Breast epithelium (tissue), 4 donors: ENCODE data around the gene CAMTA1. TPM values are rescaled to one million over a fixed set of nuclear protein-coding genes. Genes with fewer than 3 reads are reported as not detected.

ENCODE experiments used
- DNase-seq, 2 donors: peaks; one replicate each; pipeline ENCODE4 v3.0.0-alpha.2; 2019; ENCODE audit warnings: low spot score in 2 of 2
- H3K27ac ChIP-seq, 2 donors: fragments of 200-600 bp; sonication (generic) in 1 of 2; one replicate each; pipeline ENCODE4 v1.5.1; 2016 to 2019; ENCODE audit warnings: mild to moderate bottlenecking in 1 of 2
- H3K27me3 ChIP-seq, 2 donors: fragments of 200-600 bp; sonication (generic) in 1 of 2; one replicate each; pipeline versions ENCODE4 v1.5.1 to v1.6.0; 2017 to 2019; ENCODE audit warnings: control low read depth in 1 of 2, mild to moderate bottlenecking in 1 of 2
- H3K36me3 ChIP-seq: fragments of 200-600 bp; one replicate; pipeline ENCODE4 v1.5.1; 2019
- H3K4me1 ChIP-seq, 2 donors: fragments of 200-600 bp; sonication (generic); one replicate each; pipeline ENCODE4 v1.5.1; 2016 to 2019; ENCODE audit warnings: control low read depth in 1 of 2
- H3K4me3 ChIP-seq, 3 donors: fragments of 200-600 bp; sonication (generic); 1 replicate in 2 of 3; 2 replicates in 1 of 3; pipeline ENCODE4 v1.5.1; 2016 to 2019; ENCODE audit warnings: mild to moderate bottlenecking in 3 of 3, moderate library complexity in 2 of 3
- H3K9me3 ChIP-seq, 2 donors: fragments of 200-600 bp; sonication (generic) in 1 of 2; one replicate each; pipeline ENCODE4 v1.5.1; 2016 to 2019; ENCODE audit warnings: control low read depth in 1 of 2
- CTCF ChIP-seq, 3 donors: fragments of 450-650 bp; IDR thresholded peaks; one replicate each; pipeline ENCODE4 v1.5.1; 2016 to 2017; ENCODE audit warnings: antibody characterized with exemption in 3 of 3, mild to moderate bottlenecking in 3 of 3, moderate library complexity in 3 of 3
- POLR2A ChIP-seq: fragments of 450-650 bp; IDR thresholded peaks from one replicate; pipeline ENCODE4 v1.6.1; 2016; ENCODE audit warnings: antibody characterized with exemption, mild to moderate bottlenecking, moderate library complexity
- POLR2AphosphoS5 ChIP-seq, 3 donors: sonication (generic); formaldehyde crosslinking; IDR thresholded peaks; one replicate each; pipeline ENCODE4 v1.6.1; 2017; ENCODE audit warnings: antibody characterized with exemption in 3 of 3
- intact Hi-C: fragments of 100-400 bp; cut with DNase I; formaldehyde crosslinking; loops from one replicate; pipeline ENCODE4 v1.15.1; 2023; ENCODE audit warnings: low total_unique reads
- total RNA-seq, 3 donors: library from RNA; depleted of rRNA; stranded (reverse); fragments of >200 nt; gene quantifications; one replicate each; pipeline ENCODE4 v1.1.0, GENCODE V29; 2016

CAMTA1 gene
- total RNA-seq, 3 donors from 2014 or later, result 53.4 to 84.0 (median 61.9) TPM

- intact Hi-C loops, result no loop called here
- H3K36me3 ChIP-seq, result no peaks in the 10 kb centered on the region
- TF ChIP-seq CTCF (IDR thresholded peaks at IDR 0.05) (no peak), POLR2A (no peak), POLR2AphosphoS5 (IDR thresholded peaks at IDR 0.05) (no peak)
- no peak overlapping the region for H3K4me3 ChIP-seq
- H3K27me3 ChIP-seq, result no peaks in the 10 kb centered on the region
- no peaks in the 10 kb centered on the region for H3K4me1 ChIP-seq
- H3K27ac ChIP-seq, result no peak overlapping the region
- no peaks in the 10 kb centered on the region for H3K9me3 ChIP-seq
- DNase-seq, result no peak
Measured at GRCh38 chr1:7652061-7652460, 866.8 kb downstream of the CAMTA1 start.

GRCh38 chr1:7652515-7653098 lies 867.4 kb downstream of the CAMTA1 start:
- intact Hi-C loops, result no loop called here
- no peak for TF ChIP-seq CTCF (IDR thresholded peaks at IDR 0.05)
- TF ChIP-seq POLR2A, result no peak
- TF ChIP-seq POLR2AphosphoS5 (IDR thresholded peaks at IDR 0.05), result no peak

GRCh38 chr1:7654725-7655124 lies 869.5 kb downstream of the CAMTA1 start:
- H3K9me3 ChIP-seq, result no peaks in the 10 kb centered on the region
- H3K4me3 ChIP-seq, result no peak overlapping the region
- no peak for DNase-seq
- H3K27me3 ChIP-seq, result no peaks in the 10 kb centered on the region
- no peaks in the 10 kb centered on the region for H3K36me3 ChIP-seq
- no peaks in the 10 kb centered on the region for H3K4me1 ChIP-seq
- no peak for TF ChIP-seq CTCF (IDR thresholded peaks at IDR 0.05)
- TF ChIP-seq POLR2A, result no peak
- TF ChIP-seq POLR2AphosphoS5 (IDR thresholded peaks at IDR 0.05), result no peak
- intact Hi-C loops, result no loop called here
- H3K27ac ChIP-seq, result no peak overlapping the region

More at GRCh38 chr1:7652515-7653098, 867.4 kb downstream of the CAMTA1 start:
- Histone ChIP-seq H3K27me3 (no peaks in the 10 kb centered on the region), H3K27ac (no peak overlapping the region), H3K9me3 (no peaks in the 10 kb centered on the region), H3K4me3 (no peak overlapping the region), H3K4me1 (no peaks in the 10 kb centered on the region), H3K36me3 (no peaks in the 10 kb centered on the region)
- no peak for DNase-seq

GRCh38 chr1:7655354-7655753 lies 870.1 kb downstream of the CAMTA1 start:
- H3K27me3 ChIP-seq, result no peaks in the 10 kb centered on the region
- H3K27ac ChIP-seq, result no peak overlapping the region
- DNase-seq, result no peak
- no peak overlapping the region for H3K4me3 ChIP-seq
- H3K36me3 ChIP-seq, result no peaks in the 10 kb centered on the region
- no peak for TF ChIP-seq POLR2AphosphoS5 (IDR thresholded peaks at IDR 0.05)
- no peak for TF ChIP-seq CTCF (IDR thresholded peaks at IDR 0.05)
- TF ChIP-seq POLR2A, result no peak
- no peaks in the 10 kb centered on the region for H3K4me1 ChIP-seq
- no peaks in the 10 kb centered on the region for H3K9me3 ChIP-seq
- intact Hi-C loops, result no loop called here

GRCh38 chr1:7656557-7657215 lies 871.4 kb downstream of the CAMTA1 start:
- no peak for DNase-seq
- H3K27me3 ChIP-seq, result no peaks in the 10 kb centered on the region
- no peak for TF ChIP-seq CTCF (IDR thresholded peaks at IDR 0.05)
- no peak for TF ChIP-seq POLR2AphosphoS5 (IDR thresholded peaks at IDR 0.05)
- TF ChIP-seq POLR2A, result no peak
- no peak overlapping the region for H3K4me3 ChIP-seq
- no peaks in the 10 kb centered on the region for H3K9me3 ChIP-seq
- intact Hi-C loops, result no loop called here
- no peak overlapping the region for H3K27ac ChIP-seq
- no peaks in the 10 kb centered on the region for H3K36me3 ChIP-seq
- H3K4me1 ChIP-seq, result no peaks in the 10 kb centered on the region
